ENCODE data around the gene GBF1. TPM values are rescaled to one million over a fixed set of nuclear protein-coding genes. Genes with fewer than 3 reads are reported as not detected.

GBF1 gene
- total RNA-seq, 2 experiments from 2014 or later, result 42.2 to 44.0 TPM

- H3K27me3 Mint-ChIP-seq, result peaks cover under 1% of the 10 kb centered on the region
- ChIA-PET CTCF (interaction anchor here (0.6 to 6.0 kb wide), 11 partner anchors 7 to 252 kb away, joined by 3 to 125 read pairs (median 20); partner anchors contain the start of genes CUEDC2 and NFKB2), POLR2A (interaction anchor here (5.6 kb wide), 1 partner anchor 27 kb away, joined by 84 read pairs; the partner anchor contains the start of gene NFKB2)
- H3K4me3 Mint-ChIP-seq, result no peak overlapping the region
- DNase-seq, result no peak
- no peak overlapping the region for H3K27ac Mint-ChIP-seq
- peaks cover 44% of the 10 kb centered on the region for H3K4me1 Mint-ChIP-seq (ENCODE audit: low read depth)
- H3K36me3 Mint-ChIP-seq, result peaks cover 9% of the 10 kb centered on the region
- H3K9me3 Mint-ChIP-seq, result no peaks in the 10 kb centered on the region
- intact Hi-C loops (cut with micrococcal nuclease), result loop anchor here (5.0 kb wide), 2 partner anchors 53 to 272 kb away; partner anchors contain the start of gene NOLC1
These were observed 178.8 kb downstream of the GBF1 start for GRCh38 chr10:102424145-102424544.

GRCh38 chr10:102424916-102425315 is 179.6 kb downstream of the GBF1 start:
- no peak overlapping the region for H3K4me3 Mint-ChIP-seq
- H3K27me3 Mint-ChIP-seq, result no peaks in the 10 kb centered on the region
- peaks cover 36% of the 10 kb centered on the region for H3K4me1 Mint-ChIP-seq (ENCODE audit: low read depth)
- intact Hi-C loops (cut with micrococcal nuclease), result loop anchor here (5.0 kb wide), 2 partner anchors 52 to 273 kb away; partner anchors contain the start of gene NOLC1
- ChIA-PET POLR2A (interaction anchor here (1.0 to 5.6 kb wide), 2 partner anchors 10 to 28 kb away, joined by 4 to 84 read pairs; partner anchors contain the start of gene NFKB2), CTCF (interaction anchor here (1.0 to 6.0 kb wide), 2 partner anchors 20 to 28 kb away, joined by 3 to 125 read pairs; partner anchors contain the start of gene NFKB2)
- no peak for DNase-seq
- H3K27ac Mint-ChIP-seq, result no peak overlapping the region
- H3K9me3 Mint-ChIP-seq, result no peaks in the 10 kb centered on the region
- peaks cover 9% of the 10 kb centered on the region for H3K36me3 Mint-ChIP-seq

GRCh38 chr10:102425444-102425843 is 180.1 kb downstream of the GBF1 start:
- ChIA-PET CTCF (interaction anchor here (1.1 kb wide), 1 partner anchor 32 kb away, joined by 3 read pairs; no protein-coding TSS in a partner anchor), POLR2A (interaction anchor here (1.0 kb wide), 1 partner anchor 9 kb away, joined by 4 read pairs; no protein-coding TSS in a partner anchor)
- intact Hi-C loops (cut with micrococcal nuclease), result no loop called here
- no peak for DNase-seq
- Mint-ChIP-seq H3K4me3 (no peak overlapping the region), H3K27ac (peak overlapping the region; percentile 18), H3K9me3 (no peaks in the 10 kb centered on the region), H3K36me3 (peaks cover 9% of the 10 kb centered on the region), H3K27me3 (no peaks in the 10 kb centered on the region), H3K4me1 (ENCODE audit: low read depth) (peaks cover 31% of the 10 kb centered on the region)

GRCh38 chr10:102426803-102427287 is 181.5 kb downstream of the GBF1 start:
- H3K4me3 Mint-ChIP-seq, result no peak overlapping the region
- peaks cover 7% of the 10 kb centered on the region for H3K36me3 Mint-ChIP-seq
- peaks cover 32% of the 10 kb centered on the region for H3K4me1 Mint-ChIP-seq (ENCODE audit: low read depth)
- H3K27ac Mint-ChIP-seq, result no peak overlapping the region
- intact Hi-C loops (cut with micrococcal nuclease), result no loop called here
- H3K27me3 Mint-ChIP-seq, result no peaks in the 10 kb centered on the region
- no peaks in the 10 kb centered on the region for H3K9me3 Mint-ChIP-seq
- POLR2A ChIA-PET, result no interaction called here
- CTCF ChIA-PET, result interaction anchor here (1.0 to 1.1 kb wide), 3 partner anchors 27 to 196 kb away, joined by 3 read pairs; no protein-coding TSS in a partner anchor
- no peak for DNase-seq

GRCh38 chr10:102429468-102429867 is 184.1 kb downstream of the GBF1 start:
- POLR2A ChIA-PET, result no interaction called here
- Mint-ChIP-seq H3K9me3 (no peaks in the 10 kb centered on the region), H3K27me3 (no peaks in the 10 kb centered on the region), H3K36me3 (peaks cover 2% of the 10 kb centered on the region), H3K4me3 (no peak overlapping the region), H3K27ac (no peak overlapping the region), H3K4me1 (ENCODE audit: low read depth) (peaks cover 34% of the 10 kb centered on the region)
- CTCF ChIA-PET, result no interaction called here
- DNase-seq, result no peak
- intact Hi-C loops (cut with micrococcal nuclease), result no loop called here

GRCh38 chr10:102431452-102432124 is 186.3 kb downstream of the GBF1 start:
- intact Hi-C loops (cut with micrococcal nuclease), result loop anchor here (1.0 to 5.0 kb wide), 6 partner anchors 10 to 281 kb away; partner anchors contain the start of genes ACTR1A, ARL3 and SFXN2
- peaks cover 6% of the 10 kb centered on the region for H3K36me3 Mint-ChIP-seq
- peak overlapping the region; percentile 88 for H3K27ac Mint-ChIP-seq
- DNase-seq, result no peak
- peak overlapping the region; percentile 84 for H3K4me3 Mint-ChIP-seq
- H3K4me1 Mint-ChIP-seq (ENCODE audit: low read depth), result peaks cover 45% of the 10 kb centered on the region
- H3K9me3 Mint-ChIP-seq, result no peaks in the 10 kb centered on the region
- CTCF ChIA-PET, result interaction anchor here (0.7 to 3.5 kb wide), 8 partner anchors 10 to 201 kb away, joined by 3 to 36 read pairs (median 6); partner anchors contain the start of genes C10orf95 and FBXL15
- no peaks in the 10 kb centered on the region for H3K27me3 Mint-ChIP-seq
- POLR2A ChIA-PET, result interaction anchor here (0.6 to 5.1 kb wide), 7 partner anchors 10 to 333 kb away, joined by 3 to 56 read pairs (median 6); partner anchors contain the start of genes C10orf95, FBXL15, GBF1 and NFKB2

Other genes with a start within 250 kb of the GBF1 start
- 10 to 100 TPM; 16.1 to 18.8 TPM for gene ARMH3, start 189.4 kb upstream of the GBF1 start, total RNA-seq
- gene HPS6, start 180.2 kb upstream of the GBF1 start, total RNA-seq, result 10 to 100 TPM; 22.3 TPM
- gene LDB1, start 125.2 kb upstream of the GBF1 start, total RNA-seq, result 10 to 100 TPM; 48.1 to 48.8 TPM
- gene PPRC1, start 112.5 kb upstream of the GBF1 start, total RNA-seq, result 10 to 100 TPM; 59.1 to 65.9 TPM
- gene NOLC1, start 93.1 kb upstream of the GBF1 start, total RNA-seq, result 100 to 1,000 TPM; 165 to 168 TPM
- under 1 TPM; 0.21 to 0.56 TPM for gene ELOVL3, start 19.2 kb upstream of the GBF1 start, total RNA-seq
- 1 to 10 TPM; 1.1 to 1.4 TPM for gene PITX3, start 4.0 kb upstream of the GBF1 start, total RNA-seq
- gene NFKB2, start 150.2 kb downstream of the GBF1 start, total RNA-seq, result 100 to 1,000 TPM; 241 to 242 TPM
- 1 to 10 TPM; 4.2 to 4.4 TPM for gene PSD, start 173.3 kb downstream of the GBF1 start, total RNA-seq
- 10 to 100 TPM; 10.8 to 11.4 TPM for gene FBXL15, start 175.3 kb downstream of the GBF1 start, total RNA-seq
- 10 to 100 TPM; 68.6 to 68.9 TPM for gene CUEDC2, start 187.0 kb downstream of the GBF1 start, total RNA-seq
- under 1 TPM; 0.19 to 0.48 TPM for gene C10orf95, start 206.0 kb downstream of the GBF1 start, total RNA-seq

Data from activated CD4-positive, alpha-beta memory T cell treated with anti-CD3 and anti-CD28 coated beads for 36 hours (primary cell).